Heart right ventricle (tissue), 16 donors: ENCODE measurements around the gene ATG2A. TPM values are rescaled to one million over a fixed set of nuclear protein-coding genes. Genes with fewer than 3 reads are reported as not detected.

Experiments
- ATAC-seq, 8 donors: fragments of 200-7000 bp; cut with Tn5 transposase; one replicate each; pipeline ENCODE4 v1.9.1; 2020; ENCODE audit warnings: mild to moderate bottlenecking in 8 of 8, moderate library complexity in 8 of 8, moderate number of reproducible peaks in 1 of 8
- DNase-seq, 2 donors: peaks; one replicate each; pipeline ENCODE4 v3.0.0-alpha.2; 2020
- H3K27ac ChIP-seq, 10 donors: fragments of 200-600 bp; sonication (generic) in 2 of 10; one replicate each; pipeline versions ENCODE4 v1.5.0 to v1.8.0; 2020 to 2022; ENCODE audit warnings: mild to moderate bottlenecking in 3 of 10
- H3K27me3 ChIP-seq, 7 donors: fragments of 200-600 bp; one replicate each; pipeline ENCODE4 v1.8.0; 2021 to 2022; ENCODE audit warnings: mild to moderate bottlenecking in 2 of 7
- H3K36me3 ChIP-seq, 9 donors: fragments of 200-600 bp; sonication (generic) in 1 of 9; one replicate each; pipeline versions ENCODE4 v1.5.0 to v1.8.0; 2020 to 2022; ENCODE audit warnings: mild to moderate bottlenecking in 2 of 9
- H3K4me1 ChIP-seq, 9 donors: fragments of 200-600 bp; sonication (generic) in 1 of 9; one replicate each; pipeline versions ENCODE4 v1.5.0 to v1.8.0; 2020 to 2022; ENCODE audit warnings: mild to moderate bottlenecking in 4 of 9
- H3K4me3 ChIP-seq, 10 donors: fragments of 200-600 bp; sonication (generic) in 2 of 10; one replicate each; pipeline versions ENCODE4 v1.5.0 to v1.8.0; 2020 to 2022; ENCODE audit warnings: mild to moderate bottlenecking in 7 of 10, moderate library complexity in 2 of 10
- H3K9me3 ChIP-seq, 11 donors: fragments of 200-600 bp in 10 of 11; sonication (generic) in 2 of 11; one replicate each; pipeline versions ENCODE4 v1.5.0 to v1.8.0; 2013 to 2022; ENCODE audit warnings: mild to moderate bottlenecking in 2 of 11, control low read depth in 1 of 11, moderate library complexity in 1 of 11
- WGBS, 2 donors: extraction: QIAGEN DNeasy Blood & Tissue Kit; methylation state at CpG; one replicate each; pipeline ENCODE4 v1.1.7; 2013; ENCODE audit warnings: inconsistent platforms in 1 of 2; 5-methylcytosine and 5-hydroxymethylcytosine counted together
- intact Hi-C, 10 donors: fragments of 100-400 bp; cut with DNase I; formaldehyde crosslinking; loops; one replicate each; pipeline versions ENCODE4 v1.11.1 to v1.14.2; 2022
- polyA plus RNA-seq, 2 donors: library from polyadenylated mRNA; stranded (reverse); fragments of 200-250 nt; gene quantifications; one replicate each; pipeline ENCODE4 v1.2.3, GENCODE V29; 2013
- total RNA-seq, 10 donors: library from RNA; stranded (reverse); fragmentation: NEBNext Ultra II Directional in 3 of 10; extraction: Animal tissue kit (Norgen Biotek cat#: 25700) in 3 of 10; gene quantifications; one replicate each; pipeline versions ENCODE4 v1.2.1 to v1.2.4, GENCODE V29; 2021 to 2023
- TF ChIP-seq, protein P1 (sequence below), 9 donors: fragments of 200-600 bp; sonication (generic) in 2 of 9; IDR thresholded peaks; one replicate each; pipeline versions ENCODE4 v1.5.0 to v1.8.0; 2021 to 2022; ENCODE audit warnings: antibody characterized with exemption in 9 of 9, mild to moderate bottlenecking in 5 of 9, moderate library complexity in 1 of 9
- donor health status: Arrhythmogenic right ventricular cardiomyopathy.
- donor health status: ischemic (EF 13 %, LVEDD 7.1; RV severe dilation, severe dysfunction).
- donor health status: healthy with polysubstance abuse.
- donor health status: DM: no; HTN: yes; CAD: no.
- donor health status: DM: no; HTN: no; CAD: no.
- donor health status: ischemic (EF 25% LVEDD 6.9; RV normal size, moderate dysfunction).
- donor health status: ischemic (EF 25% LVEDD 5.7; RV mildly dilated, moderate dysfunction).
- donor health status: healthy.
- donor health status: DM: yes; HTN: yes; CAD: no.
- donor health status: Ischemic cardiomyopathy.
- donor health status: ischemic (EF 35%, LVEDD 5.7; RV mildly dilated, moderate dysfunction).
- donor health status: nonischemic (EF 11% LVEDD 7.7; RV severe dilation, severe dysfunction).
- donor health status: DM: yes; HTN: yes; CAD: no.
- donor health status: PGD.
- donor health status: ischemic (EF 29% LVEDD 5.4; RV normal size, mild dysfunction).
- donor health status: nonischemic (EF 23%, LVEDD 6.1; RV moderate dilation, normal function).

ATG2A gene
- total and polyA plus RNA-seq, 12 donors = 12.4 to 18.6 (median 16.0) TPM

GRCh38 chr11:64924910-64925284 lies 7.9 kb upstream of the ATG2A start:
- TF ChIP-seq, protein P1, sequence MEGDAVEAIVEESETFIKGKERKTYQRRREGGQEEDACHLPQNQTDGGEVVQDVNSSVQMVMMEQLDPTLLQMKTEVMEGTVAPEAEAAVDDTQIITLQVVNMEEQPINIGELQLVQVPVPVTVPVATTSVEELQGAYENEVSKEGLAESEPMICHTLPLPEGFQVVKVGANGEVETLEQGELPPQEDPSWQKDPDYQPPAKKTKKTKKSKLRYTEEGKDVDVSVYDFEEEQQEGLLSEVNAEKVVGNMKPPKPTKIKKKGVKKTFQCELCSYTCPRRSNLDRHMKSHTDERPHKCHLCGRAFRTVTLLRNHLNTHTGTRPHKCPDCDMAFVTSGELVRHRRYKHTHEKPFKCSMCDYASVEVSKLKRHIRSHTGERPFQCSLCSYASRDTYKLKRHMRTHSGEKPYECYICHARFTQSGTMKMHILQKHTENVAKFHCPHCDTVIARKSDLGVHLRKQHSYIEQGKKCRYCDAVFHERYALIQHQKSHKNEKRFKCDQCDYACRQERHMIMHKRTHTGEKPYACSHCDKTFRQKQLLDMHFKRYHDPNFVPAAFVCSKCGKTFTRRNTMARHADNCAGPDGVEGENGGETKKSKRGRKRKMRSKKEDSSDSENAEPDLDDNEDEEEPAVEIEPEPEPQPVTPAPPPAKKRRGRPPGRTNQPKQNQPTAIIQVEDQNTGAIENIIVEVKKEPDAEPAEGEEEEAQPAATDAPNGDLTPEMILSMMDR (IDR thresholded peaks at IDR 0.05) = no peak
- H3K9me3 ChIP-seq = no peaks in the 10 kb centered on the region
- H3K4me1 ChIP-seq = peaks cover 10 to 36% (median 21%) of the 10 kb centered on the region in 9 donors
- DNase-seq (peak in 1 of 2 donors; percentile 40), ATAC-seq (peak in 2 of 8 donors; percentile 1 to 3)
- H3K4me3 ChIP-seq = peak overlapping the region; percentile 84 to 100 (median 98)
- no peaks in the 10 kb centered on the region for H3K27me3 ChIP-seq
- H3K36me3 ChIP-seq = peaks cover 0 to 36% (median 10%) of the 10 kb centered on the region in 9 donors
- intact Hi-C loops = loop anchor here in 7 of 10 donors (5.0 to 10.0 kb wide), 7 partner anchors 52 to 192 kb away; partner anchors contain the start of genes BATF2 (in 4 of the 7), ARL2 (in 2 of the 7), CDCA5 (in 1 of the 7) and SNX15 (in 1 of the 7)
- WGBS, 2 donors = 0% methylated on average over 24 of the region's 24 CpGs
- H3K27ac ChIP-seq = peak overlapping the region in 9 of 10 donors; percentile 89 to 99 (median 96)

- H3K9me3 ChIP-seq = no peaks in the 10 kb centered on the region
- peak; percentile 92 to 94 for DNase-seq
- peaks cover 10 to 43% (median 27%) of the 10 kb centered on the region in 9 donors for H3K4me1 ChIP-seq
- TF ChIP-seq, protein P1 (IDR thresholded peaks at IDR 0.05) = no peak
- peak; percentile 95 to 98 (median 98) for ATAC-seq
- peak within 1 kb of the TSS; percentile 89 to 99 (median 96) for H3K27ac ChIP-seq
- peaks cover 0 to 29% (median 10%) of the 10 kb centered on the region in 9 donors for H3K36me3 ChIP-seq
- intact Hi-C loops = loop anchor here in 4 of 10 donors (5.0 to 10.0 kb wide), 5 partner anchors 71 to 193 kb away; partner anchors contain the start of genes BATF2 (in 2 of the 4), ARL2 (in 1 of the 4), CDCA5 (in 1 of the 4) and SNX15 (in 1 of the 4)
- H3K4me3 ChIP-seq = peak within 1 kb of the TSS; percentile 84 to 100 (median 98)
- WGBS, 2 donors = 1% methylated on average over 47 of the region's 47 CpGs
- H3K27me3 ChIP-seq = no peaks in the 10 kb centered on the region
Observed at GRCh38 chr11:64923944-64924909, 7.2 kb upstream of the ATG2A start, which contains the start of gene PPP2R5B. PPP2R5B (plus strand) TSS chr11:64924689; CDS start chr11:64925735, 1,046 bp downstream.

GRCh38 chr11:64923151-64923661 lies 6.2 kb upstream of the ATG2A start:
- Histone ChIP-seq H3K36me3 (peaks cover 0 to 19% (median 2%) of the 10 kb centered on the region in 9 donors), H3K4me3 (peak overlapping the region in 7 of 10 donors; percentile 84 to 100 (median 100)), H3K4me1 (peaks cover 10 to 53% (median 35%) of the 10 kb centered on the region in 9 donors), H3K27me3 (no peaks in the 10 kb centered on the region), H3K9me3 (no peaks in the 10 kb centered on the region), H3K27ac (peak overlapping the region in 8 of 10 donors; percentile 89 to 99 (median 96))
- ATAC-seq (no peak), DNase-seq (no peak)
- WGBS, 2 donors = 88 to 89% methylated on average over 11 of the region's 11 CpGs
- TF ChIP-seq, protein P1 (IDR thresholded peaks at IDR 0.05) = no peak
- intact Hi-C loops = loop anchor here in 4 of 10 donors (5.0 to 10.0 kb wide), 5 partner anchors 72 to 194 kb away; partner anchors contain the start of genes BATF2 (in 2 of the 4), ARL2 (in 1 of the 4), CDCA5 (in 1 of the 4) and SNX15 (in 1 of the 4)

DNA sequence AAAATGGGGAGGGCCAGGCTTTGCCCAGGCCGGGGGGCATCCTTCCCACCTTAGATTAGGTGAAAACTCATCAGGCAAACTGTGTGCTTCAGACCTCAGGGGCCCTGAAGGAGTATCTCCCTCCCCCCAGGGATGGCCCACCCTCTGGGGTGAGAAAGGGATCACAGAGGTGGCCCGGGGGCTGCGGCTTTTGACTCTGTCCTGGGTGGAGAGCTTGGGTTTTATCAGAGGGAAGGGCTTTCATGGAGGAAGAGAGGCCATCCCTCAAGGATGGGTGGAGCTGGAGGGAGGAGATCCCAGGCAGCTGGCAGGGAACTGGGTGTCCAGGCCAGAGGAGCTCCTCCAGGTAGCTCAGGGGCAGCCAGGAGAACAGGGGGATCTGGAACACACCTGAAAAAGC lies 4.4 kb upstream of the ATG2A start:
- no peak overlapping the region for H3K27ac ChIP-seq
- ATAC-seq (no peak), DNase-seq (no peak)
- peaks cover 10 to 56% (median 41%) of the 10 kb centered on the region in 9 donors for H3K4me1 ChIP-seq
- H3K9me3 ChIP-seq = no peaks in the 10 kb centered on the region
- TF ChIP-seq, protein P1 (IDR thresholded peaks at IDR 0.05) = no peak
- peaks cover 0 to 1% (median 0%) of the 10 kb centered on the region in 9 donors for H3K36me3 ChIP-seq
- no peak overlapping the region for H3K4me3 ChIP-seq
- 39 to 48% methylated on average over 3 of the region's 3 CpGs for WGBS, 2 donors
- H3K27me3 ChIP-seq = no peaks in the 10 kb centered on the region
- intact Hi-C loops = loop anchor here in 4 of 10 donors (5.0 to 10.0 kb wide), 5 partner anchors 73 to 196 kb away; partner anchors contain the start of genes BATF2 (in 2 of the 4), ARL2 (in 1 of the 4), CDCA5 (in 1 of the 4) and SNX15 (in 1 of the 4)
